Keratinocyte (primary cell): ENCODE data around the gene CAV2. TPM values are rescaled to one million over a fixed set of nuclear protein-coding genes. Genes with fewer than 3 reads are reported as not detected.
A peak's percentile ranks its signal among the peaks of the same experiment; 100 is the strongest.

Experiments
- DNase-seq: peaks from one replicate; pipeline ENCODE4 v3.0.0-alpha.2; 2011; ENCODE audit warnings: low read depth, missing footprints, low spot score
- FAIRE-seq: peaks from 2 replicates; lab custom pipeline; 2011; peaks lifted over from hg19 to GRCh38; lab: Jason Lieb, UNC
- H2AFZ ChIP-seq: 2 replicates; pipeline ENCODE4 v1.6.0; 2012; ENCODE audit warnings: low read length, control low read depth, inconsistent platforms; ENCODE audit not compliant: control insufficient read depth
- H3K27ac ChIP-seq: 2 replicates; pipeline ENCODE4 v1.5.1; 2011; ENCODE audit warnings: low read length; ENCODE audit not compliant: control insufficient read depth, insufficient read depth
- H3K27me3 ChIP-seq: 3 replicates; pipeline ENCODE4 v1.6.0; 2011; ENCODE audit warnings: low read length; ENCODE audit not compliant: control insufficient read depth, insufficient read depth; ENCODE audit errors: extremely low read depth
- H3K36me3 ChIP-seq, 2 experiments: 2 replicates in 1 of 2; 3 replicates in 1 of 2; pipeline ENCODE4 v1.5.1; 2011; ENCODE audit warnings: low read length in 2 of 2, mild to moderate bottlenecking in 1 of 2; ENCODE audit not compliant: control insufficient read depth in 2 of 2, insufficient read depth in 2 of 2; ENCODE audit errors: extremely low read depth in 1 of 2
- H3K4me1 ChIP-seq: 3 replicates; pipeline ENCODE4 v1.5.1; 2011; ENCODE audit warnings: low read length; ENCODE audit not compliant: control insufficient read depth, insufficient read depth; ENCODE audit errors: extremely low read depth
- H3K4me2 ChIP-seq: 3 replicates; pipeline ENCODE4 v1.6.0; 2011; ENCODE audit warnings: low read depth, low read length; ENCODE audit not compliant: control insufficient read depth, insufficient read depth; ENCODE audit errors: extremely low read depth
- H3K4me3 ChIP-seq, 3 experiments: fragments of 200-600 bp in 1 of 3; sonication (generic) in 1 of 3; 2 replicates in 2 of 3; 3 replicates in 1 of 3; pipeline ENCODE4 v1.5.1; 2011 to 2016; ENCODE audit warnings: low read length in 3 of 3, mild to moderate bottlenecking in 3 of 3, control low read depth in 2 of 3, inconsistent platforms in 1 of 3, low read depth in 1 of 3, mixed read lengths in 1 of 3, mixed run types in 1 of 3, moderate library complexity in 1 of 3; ENCODE audit not compliant: control insufficient read depth in 2 of 3, insufficient read depth in 2 of 3; ENCODE audit errors: extremely low read depth in 1 of 3
- H3K79me2 ChIP-seq: 2 replicates; pipeline ENCODE4 v1.6.0; 2012; ENCODE audit warnings: low read length; ENCODE audit not compliant: control insufficient read depth, insufficient read depth
- H3K9ac ChIP-seq: 3 replicates; pipeline ENCODE4 v1.6.0; 2011; ENCODE audit warnings: low read length; ENCODE audit not compliant: control insufficient read depth, insufficient read depth; ENCODE audit errors: extremely low read depth
- H3K9me1 ChIP-seq: 3 replicates; pipeline ENCODE4 v1.6.0; 2011; ENCODE audit warnings: low read length; ENCODE audit not compliant: control insufficient read depth, insufficient read depth; ENCODE audit errors: extremely low read depth
- H3K9me3 ChIP-seq: 2 replicates; pipeline ENCODE4 v1.5.1; 2012; ENCODE audit warnings: low read depth, low read length; ENCODE audit not compliant: control insufficient read depth
- H4K20me1 ChIP-seq: 3 replicates; pipeline ENCODE4 v1.6.0; 2011; ENCODE audit warnings: low read length; ENCODE audit not compliant: control insufficient read depth, insufficient read depth; ENCODE audit errors: extremely low read depth
- CTCF ChIP-seq, 3 experiments: IDR thresholded peaks in 1 of 3; conservative IDR thresholded peaks in 1 of 3; optimal IDR thresholded peaks in 1 of 3; 2 replicates in 2 of 3; 3 replicates in 1 of 3; pipeline versions ENCODE3 to v1.5.1; 2011; ENCODE audit warnings: low read length in 3 of 3, mild to moderate bottlenecking in 3 of 3, moderate library complexity in 2 of 3, control low read depth in 1 of 3, inconsistent platforms in 1 of 3; ENCODE audit not compliant: insufficient read depth in 2 of 3; ENCODE audit errors: extremely low read depth in 1 of 3
- EZH2 ChIP-seq: IDR thresholded peaks from one replicate; pipeline ENCODE4 v1.6.1; 2012; ENCODE audit warnings: inconsistent platforms, mild to moderate bottlenecking, low read length, moderate library complexity
- dilution Hi-C: fragments of 300-500 bp; cut with MboI; formaldehyde crosslinking; loops from one replicate; pipeline ENCODE4 v1.7.0; 2020; ENCODE audit warnings: low sequenced_read_pairs; ENCODE audit not compliant: extremely low pct_ligation_motif_present
- polyA plus RNA-seq, 5 experiments: library from polyadenylated mRNA; depleted of rRNA in 3 of 5; stranded (reverse) in 3 of 5; stranded (forward) in 1 of 5; unstranded in 1 of 5; fragments of >200 nt; gene quantifications; 1 replicate in 1 of 5; 2 replicates in 3 of 5; 3 replicates in 1 of 5; pipeline versions ENCODE4 v1.2.1 to v1.2.3, GENCODE V29; 2011 to 2012; ENCODE audit warnings: missing spikeins in 2 of 5, low read depth in 1 of 5, low replicate concordance in 1 of 5

Gene CAV2
- polyA plus RNA-seq, 1 donor (not counting 4 experiments of a cell fraction or from before 2014, with no cell fraction given): 631 TPM

- dilution Hi-C loops: loop anchor here (25.0 kb wide), 1 partner anchor 250 kb away; no protein-coding TSS in a partner anchor
- Histone ChIP-seq H3K4me1 (peaks cover 28% of the 10 kb centered on the region), H3K27ac (peak overlapping the region; percentile 93), H2AFZ (no peak overlapping the region), H3K79me2 (no peaks in the 10 kb centered on the region), H3K4me2 (peak overlapping the region; percentile 99), H3K9ac (peak overlapping the region; percentile 81), H4K20me1 (no peaks in the 10 kb centered on the region), H3K9me1 (no peaks in the 10 kb centered on the region), H3K36me3 (no peaks in the 10 kb centered on the region), H3K9me3 (no peaks in the 10 kb centered on the region), H3K27me3 (no peaks in the 10 kb centered on the region), H3K4me3 (no peak overlapping the region)
- TF ChIP-seq CTCF (optimal IDR thresholded peaks at IDR 0.05 in 1 of 3, IDR thresholded peaks at IDR 0.05 in 1 of 3, conservative IDR thresholded peaks at IDR 0.05 in 1 of 3; ENCODE audit: extremely low read depth in 1 of 3, insufficient read depth in 2 of 3, low read length in 3 of 3): no peak
- TF ChIP-seq EZH2: no peak
- FAIRE-seq (no peak), DNase-seq (no peak)
These were observed 13.1 kb downstream of the CAV2 start for GRCh38 chr7:116512520-116513188.

GRCh38 chr7:116515584-116515983 is 16.0 kb downstream of the CAV2 start:
- H4K20me1 ChIP-seq: no peaks in the 10 kb centered on the region
- TF ChIP-seq CTCF (optimal IDR thresholded peaks at IDR 0.05 in 1 of 3, IDR thresholded peaks at IDR 0.05 in 1 of 3, conservative IDR thresholded peaks at IDR 0.05 in 1 of 3; ENCODE audit: extremely low read depth in 1 of 3, insufficient read depth in 2 of 3, low read length in 3 of 3) (no peak), EZH2 (no peak)
- H3K27ac ChIP-seq: no peak overlapping the region
- H3K36me3 ChIP-seq: no peaks in the 10 kb centered on the region
- FAIRE-seq (no peak), DNase-seq (no peak)
- H3K9me1 ChIP-seq: no peaks in the 10 kb centered on the region
- H3K4me2 ChIP-seq: no peak overlapping the region
- dilution Hi-C loops: loop anchor here (25.0 kb wide), 1 partner anchor 253 kb away; no protein-coding TSS in a partner anchor
- H2AFZ ChIP-seq: no peak overlapping the region
- H3K27me3 ChIP-seq: no peaks in the 10 kb centered on the region
- H3K79me2 ChIP-seq: no peaks in the 10 kb centered on the region
- H3K9me3 ChIP-seq: no peaks in the 10 kb centered on the region
- peaks cover 33% of the 10 kb centered on the region for H3K4me1 ChIP-seq
- no peak overlapping the region for H3K9ac ChIP-seq
- H3K4me3 ChIP-seq: no peak overlapping the region
